GM21737 (cell line): ENCODE measurements around the gene UROD.
"Not testable (repeated sequence)": the region's sequence is repeated elsewhere in the genome, so short reads cannot be mapped to it uniquely, and the experiment has no call there.

Experiments used
- ATAC-seq: cut with Tn5 transposase; IDR thresholded peaks from one replicate; pipeline ENCODE4 v1.9.1; 2021; ENCODE audit warnings: mild to moderate bottlenecking, moderate library complexity; ENCODE audit not compliant: unreplicated experiment

UROD gene

GRCh38 chr1:45038240-45038639 lies 26.2 kb downstream of the UROD start:
- no peak for ATAC-seq

GRCh38 chr1:45038661-45039364 lies 26.8 kb downstream of the UROD start:
- no peak for ATAC-seq

- ATAC-seq, result no peak
These were observed 28.2 kb downstream of the UROD start for GRCh38 chr1:45040297-45040696.

GRCh38 chr1:45043094-45043493 lies 31.0 kb downstream of the UROD start:
- no peak for ATAC-seq

GRCh38 chr1:45044916-45045315 lies 32.9 kb downstream of the UROD start:
- no peak for ATAC-seq

DNA sequence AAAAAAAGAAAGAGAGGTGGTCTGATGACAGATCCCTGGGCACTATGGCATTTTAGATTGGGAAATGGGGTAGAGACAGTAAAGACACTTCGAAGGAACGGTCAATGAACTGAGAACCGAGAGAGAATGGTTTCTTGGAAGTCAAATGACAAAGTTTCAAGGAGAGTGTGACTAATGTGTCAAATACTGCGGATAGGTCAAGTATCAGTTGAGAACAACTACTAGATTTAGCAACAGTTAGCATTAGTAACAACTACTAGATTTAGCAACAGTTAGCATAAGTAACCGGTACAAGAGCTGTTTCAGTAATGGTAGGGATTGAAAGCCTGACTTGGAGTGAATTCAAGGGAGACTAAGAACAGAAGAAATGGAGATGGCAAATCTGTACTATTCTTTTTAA lies 35.0 kb downstream of the UROD start:
- no peak for ATAC-seq

DNA sequence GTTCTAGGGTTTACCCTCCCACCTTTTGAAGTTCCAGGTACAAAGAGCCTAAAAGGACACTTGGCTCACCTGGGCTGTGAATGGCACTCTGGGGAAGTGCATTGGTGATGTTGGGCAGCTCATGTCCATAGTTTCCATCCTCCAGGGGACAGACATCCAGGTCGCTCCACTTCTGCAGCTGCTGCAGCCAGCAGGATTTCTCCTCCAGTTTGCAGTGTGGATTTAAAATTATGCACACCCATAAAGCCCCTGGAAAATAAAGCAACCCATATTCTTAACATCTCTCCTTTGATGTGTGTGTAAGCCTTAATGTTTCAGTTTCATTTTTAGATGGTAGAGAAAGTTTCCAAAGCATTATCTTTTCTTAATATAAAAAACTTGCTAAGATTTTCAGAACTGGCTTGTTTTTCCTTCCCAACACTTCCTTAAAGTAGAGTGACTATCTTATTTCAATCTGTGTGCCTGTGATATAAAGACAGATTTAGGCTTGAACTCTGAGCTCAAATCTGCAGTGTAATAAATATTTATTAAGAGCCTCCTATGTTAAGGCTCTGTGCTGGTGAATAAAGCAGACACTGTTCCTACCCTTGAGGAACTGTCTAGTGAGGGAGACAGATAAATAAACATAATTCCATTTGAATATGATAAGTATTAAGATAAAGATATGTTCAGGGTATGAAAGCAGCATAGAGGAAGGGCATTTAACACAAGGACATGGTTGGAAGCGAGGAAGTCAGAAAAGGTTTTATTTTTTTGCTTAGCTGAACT lies 39.1 kb downstream of the UROD start:
- no peak for ATAC-seq

DNA sequence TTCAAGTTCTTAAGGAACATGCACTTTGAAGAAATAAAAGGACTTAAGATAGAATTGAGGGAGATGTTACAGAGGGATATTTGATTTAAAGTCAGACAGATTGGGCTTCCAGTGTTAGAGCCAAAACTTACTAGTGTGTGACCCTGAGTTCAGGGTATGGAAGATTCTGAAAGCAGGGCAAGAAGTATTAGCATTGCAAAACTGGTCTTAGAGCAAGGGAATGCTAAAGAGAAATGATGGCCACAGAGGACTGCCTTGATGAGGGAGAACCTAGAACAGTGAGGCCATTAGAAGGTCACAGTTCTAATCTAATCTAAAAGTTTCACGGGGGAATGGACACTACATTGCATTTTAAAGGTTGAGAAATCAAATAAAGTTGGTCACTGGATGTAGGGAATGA lies 45.5 kb downstream of the UROD start:
- no peak for ATAC-seq

GRCh38 chr1:45059829-45060228 lies 47.8 kb downstream of the UROD start:
- ATAC-seq, result no peak

GRCh38 chr1:45062463-45062862 lies 50.4 kb downstream of the UROD start:
- ATAC-seq, result not testable (repeated sequence)

- no peak for ATAC-seq
These were observed 53.0 kb downstream of the UROD start for GRCh38 chr1:45065083-45065482.
